ENCODE measurements around the gene GMEB1.

The GMEB1 gene

GRCh38 chr1:28766532-28767183 is 98.1 kb downstream of the GMEB1 start:
- H3K4me3 ChIP-seq (ENCODE audit: low read depth in 1 of 5, low read length in 5 of 5) = no peak overlapping the region
- H3K9ac ChIP-seq (ENCODE audit: low read length in 5 of 5) = no peak overlapping the region
- no peak overlapping the region for H3K27ac ChIP-seq (ENCODE audit: low read depth, low read length)
- H3K27me3 ChIP-seq (ENCODE audit: control insufficient read depth in 5 of 5, insufficient read depth in 4 of 5, low read length in 5 of 5) = no peaks in the 10 kb centered on the region
- peaks cover 9 to 32% (median 19%) of the 10 kb centered on the region in 5 donors for H3K36me3 ChIP-seq (ENCODE audit: control insufficient read depth in 5 of 5, insufficient read depth in 5 of 5, low read length in 5 of 5)
- no peaks in the 10 kb centered on the region for H3K9me3 ChIP-seq (ENCODE audit: control insufficient read depth in 5 of 5, low read length in 5 of 5)
- peaks cover 0 to 10% (median 3%) of the 10 kb centered on the region in 5 donors for H3K4me1 ChIP-seq (ENCODE audit: control insufficient read depth in 5 of 5, insufficient read depth in 5 of 5, low read length in 5 of 5)

All from subcutaneous abdominal adipose tissue (tissue), 5 donors.